Ectodermal cell (in vitro differentiated cells): Measurements from ENCODE around the gene PPIP5K2. TPM values are rescaled to one million over a fixed set of nuclear protein-coding genes. Genes with fewer than 3 reads are reported as not detected.
"Not testable (repeated sequence)": the region's sequence is repeated elsewhere in the genome, so short reads cannot be mapped to it uniquely, and the experiment has no call there.

ENCODE experiments used
- H3K27ac ChIP-seq: 2 replicates; pipeline ENCODE4 v1.7.0; 2013; ENCODE audit warnings: mild to moderate bottlenecking, low read depth, low read length; ENCODE audit not compliant: insufficient read depth, poor library complexity, severe bottlenecking
- H3K27me3 ChIP-seq: 2 replicates; pipeline ENCODE4 v1.7.0; 2013; ENCODE audit warnings: mild to moderate bottlenecking, low read length; ENCODE audit not compliant: insufficient read depth, control insufficient read depth, poor library complexity, severe bottlenecking
- H3K36me3 ChIP-seq: one replicate; pipeline ENCODE4 v1.7.0; 2013; ENCODE audit warnings: low read length; ENCODE audit not compliant: control insufficient read depth, insufficient read depth
- H3K4me1 ChIP-seq: one replicate; pipeline ENCODE4 v1.7.0; 2013; ENCODE audit warnings: low read length; ENCODE audit not compliant: control insufficient read depth, insufficient read depth
- H3K4me3 ChIP-seq: 2 replicates; pipeline ENCODE4 v1.7.0; 2013; ENCODE audit warnings: low read depth, low read length, control low read depth; ENCODE audit not compliant: insufficient read depth
- H3K9me3 ChIP-seq: 2 replicates; pipeline ENCODE4 v1.7.0; 2013; ENCODE audit warnings: mild to moderate bottlenecking, low read length, moderate library complexity; ENCODE audit not compliant: control insufficient read depth
- WGBS, 2 experiments: methylation state at CpG; one replicate each; pipeline ENCODE4 v1.1.7; 2013; ENCODE audit warnings: missing lambda C conversion rate in 2 of 2; 5-methylcytosine and 5-hydroxymethylcytosine counted together
- polyA plus RNA-seq, 4 experiments: library from polyadenylated mRNA; stranded (reverse); fragments of 50-300 nt; gene quantifications; one replicate each; pipeline ENCODE4 v1.2.3, GENCODE V29; 2013

Gene PPIP5K2
- polyA plus RNA-seq (2013, experiment 1 of 4), result 66.3 TPM
- 70.9 TPM for polyA plus RNA-seq (2013, experiment 2 of 4)
- 47.9 TPM for polyA plus RNA-seq (2013, experiment 3 of 4)
- polyA plus RNA-seq (2013, experiment 4 of 4), result 59.5 TPM

GRCh38 chr5:103119765-103120606 is at the start of gene PPIP5K2, which contains the start of gene GIN1:
Gene PPIP5K2, plus strand, starts transcription at chr5:103120301. Its CDS starts 9,289 bp downstream, at chr5:103129590.
Gene GIN1, minus strand, starts transcription at chr5:103120138. Its CDS starts 11,431 bp downstream, at chr5:103108707.
- H3K9me3 ChIP-seq, result no peaks in the 10 kb centered on the region
- H3K4me1 ChIP-seq, result peaks cover 10% of the 10 kb centered on the region
- H3K27me3 ChIP-seq, result no peaks in the 10 kb centered on the region
- H3K4me3 ChIP-seq, result peak within 1 kb of the TSS; percentile 83
- no peaks in the 10 kb centered on the region for H3K36me3 ChIP-seq
- 0% methylated on average over 46 of the region's 46 CpGs for WGBS, 2 experiments
- H3K27ac ChIP-seq, result peak within 1 kb of the TSS; percentile 98

- not testable (repeated sequence) for H3K4me3 ChIP-seq, H3K27ac ChIP-seq, H3K9me3 ChIP-seq, H3K27me3 ChIP-seq, H3K4me1 ChIP-seq, H3K36me3 ChIP-seq
- 79 to 81% methylated on average over 4 of the region's 4 CpGs for WGBS, 2 experiments
Measured at GRCh38 chr5:103073500-103073899, 46.6 kb upstream of the PPIP5K2 start.

DNA sequence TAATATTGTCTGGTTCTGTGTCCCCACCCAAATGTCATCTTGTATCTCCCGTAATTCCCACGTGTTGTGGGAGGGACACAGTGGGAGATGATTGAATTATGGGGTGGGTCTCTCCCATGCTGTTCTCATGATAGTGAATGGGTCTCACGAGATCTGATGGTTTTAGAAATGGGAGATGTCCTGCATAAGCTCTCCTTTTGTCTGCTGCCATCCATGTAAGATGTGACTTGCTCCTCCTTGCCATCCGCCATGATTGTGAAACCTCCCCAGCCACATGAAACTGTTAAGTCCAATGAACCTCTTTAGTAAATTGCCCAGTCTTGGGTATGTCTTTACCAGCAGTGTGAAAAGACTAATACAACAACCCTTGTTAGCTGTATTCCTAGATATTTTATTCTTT is 44.7 kb upstream of the PPIP5K2 start:
- 92 to 98% methylated on average over 4 of the region's 4 CpGs for WGBS, 2 experiments
- H3K27me3 ChIP-seq, result no peaks in the 10 kb centered on the region
- H3K36me3 ChIP-seq, result no peaks in the 10 kb centered on the region
- no peak overlapping the region for H3K4me3 ChIP-seq
- H3K27ac ChIP-seq, result no peak overlapping the region
- H3K9me3 ChIP-seq, result no peaks in the 10 kb centered on the region
- H3K4me1 ChIP-seq, result no peaks in the 10 kb centered on the region

DNA sequence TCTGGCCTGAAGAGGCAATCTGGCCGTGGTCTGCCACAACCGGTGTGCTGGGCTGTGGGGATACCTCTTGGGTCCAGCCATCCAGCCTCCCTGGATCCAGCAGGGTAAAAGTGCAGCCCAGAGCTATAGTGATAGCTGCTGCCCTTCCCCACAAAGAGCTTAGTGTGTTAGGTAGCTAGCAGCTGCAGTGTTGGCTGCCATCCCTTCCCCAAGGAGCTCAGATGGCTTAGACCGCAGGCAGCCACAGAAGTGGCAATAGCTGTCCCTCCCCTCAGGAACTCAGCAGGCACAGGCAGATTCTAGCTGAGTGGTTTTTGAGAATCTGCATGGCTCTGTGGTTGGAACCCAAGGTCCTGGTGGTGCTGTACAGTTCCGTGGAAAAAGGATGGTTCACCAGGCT is 40.3 kb upstream of the PPIP5K2 start:
- 84 to 85% methylated on average over 4 of the region's 4 CpGs for WGBS, 2 experiments
- no peak overlapping the region for H3K27ac ChIP-seq
- H3K27me3 ChIP-seq, result no peaks in the 10 kb centered on the region
- peaks cover 4% of the 10 kb centered on the region for H3K36me3 ChIP-seq
- no peak overlapping the region for H3K4me3 ChIP-seq
- H3K9me3 ChIP-seq, result peaks cover 9% of the 10 kb centered on the region
- no peaks in the 10 kb centered on the region for H3K4me1 ChIP-seq

- Histone ChIP-seq H3K27ac (no peak overlapping the region), H3K9me3 (peaks cover 10% of the 10 kb centered on the region), H3K27me3 (no peaks in the 10 kb centered on the region), H3K36me3 (peaks cover 18% of the 10 kb centered on the region), H3K4me1 (no peaks in the 10 kb centered on the region), H3K4me3 (no peak overlapping the region)
- 100% methylated on average over 1 of the region's 1 CpG; no CpG with 5 or more reads in 1 of the 2 experiments for WGBS, 2 experiments
Measured at GRCh38 chr5:103086547-103086946, 33.6 kb upstream of the PPIP5K2 start.

DNA sequence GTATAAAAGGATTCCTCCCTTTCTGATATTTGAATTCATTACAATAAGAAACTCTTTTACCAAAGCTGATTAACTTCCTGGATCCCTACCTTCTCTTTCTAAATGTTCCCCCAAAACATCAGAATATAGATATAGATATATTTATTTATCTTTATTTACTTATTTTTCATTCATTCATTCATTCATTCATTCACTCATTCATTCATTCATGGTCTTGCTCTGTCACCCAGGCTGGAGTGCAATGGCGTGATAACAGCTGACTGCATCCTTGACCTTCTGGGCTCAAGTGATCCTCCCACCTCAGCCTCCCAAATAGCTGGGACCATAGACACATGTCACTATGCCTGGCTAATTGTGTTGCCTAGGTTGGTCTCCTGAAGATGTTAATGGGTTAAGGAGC is 30.8 kb upstream of the PPIP5K2 start:
- no peaks in the 10 kb centered on the region for H3K4me1 ChIP-seq
- peaks cover 2% of the 10 kb centered on the region for H3K9me3 ChIP-seq
- peaks cover 21% of the 10 kb centered on the region for H3K36me3 ChIP-seq
- H3K27ac ChIP-seq, result no peak overlapping the region
- H3K27me3 ChIP-seq, result no peaks in the 10 kb centered on the region
- no peak overlapping the region for H3K4me3 ChIP-seq
- 93 to 100% methylated on average over 1 of the region's 1 CpG for WGBS, 2 experiments

GRCh38 chr5:103090791-103091190 is 29.3 kb upstream of the PPIP5K2 start:
- WGBS, 2 experiments, result no CpG with 5 or more reads among the region's 1 CpG
- H3K27ac ChIP-seq, result no peak overlapping the region
- H3K36me3 ChIP-seq, result peaks cover 11% of the 10 kb centered on the region
- no peaks in the 10 kb centered on the region for H3K4me1 ChIP-seq
- H3K4me3 ChIP-seq, result no peak overlapping the region
- H3K9me3 ChIP-seq, result no peaks in the 10 kb centered on the region
- H3K27me3 ChIP-seq, result no peaks in the 10 kb centered on the region

GRCh38 chr5:103092676-103093075 is 27.4 kb upstream of the PPIP5K2 start:
- no peaks in the 10 kb centered on the region for H3K4me1 ChIP-seq
- no peak overlapping the region for H3K4me3 ChIP-seq
- no peaks in the 10 kb centered on the region for H3K27me3 ChIP-seq
- H3K27ac ChIP-seq, result no peak overlapping the region
- H3K9me3 ChIP-seq, result no peaks in the 10 kb centered on the region
- 83 to 89% methylated on average over 3 of the region's 3 CpGs for WGBS, 2 experiments
- peaks cover 3% of the 10 kb centered on the region for H3K36me3 ChIP-seq

- Histone ChIP-seq H3K27ac (no peak overlapping the region), H3K27me3 (no peaks in the 10 kb centered on the region), H3K4me3 (no peak overlapping the region), H3K9me3 (no peaks in the 10 kb centered on the region), H3K4me1 (no peaks in the 10 kb centered on the region), H3K36me3 (peaks cover 3% of the 10 kb centered on the region)
- 83% methylated on average over 1 of the region's 1 CpG; no CpG with 5 or more reads in 1 of the 2 experiments for WGBS, 2 experiments
Measured at GRCh38 chr5:103093727-103094126, 26.4 kb upstream of the PPIP5K2 start.

GRCh38 chr5:103094737-103095136 is 25.4 kb upstream of the PPIP5K2 start:
- no peak overlapping the region for H3K27ac ChIP-seq
- H3K4me1 ChIP-seq, result no peaks in the 10 kb centered on the region
- H3K27me3 ChIP-seq, result no peaks in the 10 kb centered on the region
- H3K9me3 ChIP-seq, result no peaks in the 10 kb centered on the region
- peaks cover 3% of the 10 kb centered on the region for H3K36me3 ChIP-seq
- WGBS, 2 experiments, result 84 to 95% methylated on average over 2 of the region's 2 CpGs
- H3K4me3 ChIP-seq, result no peak overlapping the region
